HG02938 (cell line): Measurements from ENCODE around the gene SUMO4.
"Not testable (repeated sequence)": the region's sequence is repeated elsewhere in the genome, so short reads cannot be mapped to it uniquely, and the experiment has no call there.

Experiments
- ATAC-seq: cut with Tn5 transposase; IDR thresholded peaks from one replicate; pipeline ENCODE4 v1.9.1; 2021; ENCODE audit warnings: mild to moderate bottlenecking, moderate library complexity; ENCODE audit not compliant: unreplicated experiment

The SUMO4 gene

GRCh38 chr6:149431905-149432775, 32.1 kb downstream of the SUMO4 start:
- peak; percentile 86 for ATAC-seq

- no peak for ATAC-seq
Measured at GRCh38 chr6:149433405-149433804, 33.3 kb downstream of the SUMO4 start.

- no peak for ATAC-seq
Measured at GRCh38 chr6:149433881-149434280, 33.8 kb downstream of the SUMO4 start.

- ATAC-seq = no peak
Measured at GRCh38 chr6:149435919-149436586, 36.0 kb downstream of the SUMO4 start.

- ATAC-seq = no peak
Measured at GRCh38 chr6:149436647-149437046, 36.6 kb downstream of the SUMO4 start.

GRCh38 chr6:149437212-149437611, 37.1 kb downstream of the SUMO4 start:
- ATAC-seq = no peak

GRCh38 chr6:149438855-149439254, 38.8 kb downstream of the SUMO4 start:
- ATAC-seq = no peak

- ATAC-seq = no peak
Measured at GRCh38 chr6:149439626-149440025, 39.6 kb downstream of the SUMO4 start.

- no peak for ATAC-seq
Measured at GRCh38 chr6:149440735-149441671, 40.9 kb downstream of the SUMO4 start.

GRCh38 chr6:149441740-149442139, 41.7 kb downstream of the SUMO4 start:
- ATAC-seq = no peak

GRCh38 chr6:149443411-149444181, 43.5 kb downstream of the SUMO4 start:
- no peak for ATAC-seq

GRCh38 chr6:149444360-149445094, 44.5 kb downstream of the SUMO4 start:
- ATAC-seq = not testable (repeated sequence)

- no peak for ATAC-seq
Measured at GRCh38 chr6:149445095-149445466, 45.0 kb downstream of the SUMO4 start.

GRCh38 chr6:149445573-149445972, 45.5 kb downstream of the SUMO4 start:
- ATAC-seq = no peak

GRCh38 chr6:149446791-149447376, 46.8 kb downstream of the SUMO4 start:
- ATAC-seq = no peak

- ATAC-seq = no peak
Measured at GRCh38 chr6:149448821-149449453, 48.9 kb downstream of the SUMO4 start.

GRCh38 chr6:149449831-149450678, 50.0 kb downstream of the SUMO4 start:
- no peak for ATAC-seq
